HG03520 (cell line): ENCODE data around the gene SMIM24.

Experiments
- ATAC-seq: cut with Tn5 transposase; IDR thresholded peaks from one replicate; pipeline ENCODE4 v1.9.1; 2021; ENCODE audit warnings: mild to moderate bottlenecking, moderate library complexity; ENCODE audit not compliant: unreplicated experiment

SMIM24 gene

GRCh38 chr19:3499738-3500428 lies 19.6 kb upstream of the SMIM24 start:
- ATAC-seq: no peak

GRCh38 chr19:3497757-3498520 lies 17.6 kb upstream of the SMIM24 start:
- ATAC-seq: no peak

- no peak for ATAC-seq
Observed at GRCh38 chr19:3496392-3497273, 16.3 kb upstream of the SMIM24 start.

GRCh38 chr19:3494559-3494958 lies 14.2 kb upstream of the SMIM24 start:
- no peak for ATAC-seq

- no peak for ATAC-seq
Observed at GRCh38 chr19:3494051-3494450, 13.7 kb upstream of the SMIM24 start.

GRCh38 chr19:3493651-3494050 lies 13.3 kb upstream of the SMIM24 start:
- ATAC-seq: no peak

- no peak for ATAC-seq
Observed at GRCh38 chr19:3492919-3493318, 12.6 kb upstream of the SMIM24 start.

- ATAC-seq: no peak
Observed at GRCh38 chr19:3492131-3492839, 12.0 kb upstream of the SMIM24 start.

GRCh38 chr19:3491396-3492119 lies 11.2 kb upstream of the SMIM24 start:
- ATAC-seq: no peak

- ATAC-seq: no peak
Observed at GRCh38 chr19:3483226-3483628, 2.9 kb upstream of the SMIM24 start, which contains the start of gene SMIM44. Gene SMIM44, minus strand, starts transcription at chr19:3483441. Its CDS starts 38 bp downstream, at chr19:3483403.

GRCh38 chr19:3482507-3483225 lies 2.3 kb upstream of the SMIM24 start:
- no peak for ATAC-seq

- ATAC-seq: no peak
Observed at GRCh38 chr19:3481241-3482090, 1.1 kb upstream of the SMIM24 start.

- no peak for ATAC-seq
Observed at GRCh38 chr19:3479834-3480215, 500 bp downstream of the SMIM24 start.

GRCh38 chr19:3479177-3479833 lies 1.0 kb downstream of the SMIM24 start:
- no peak for ATAC-seq

GRCh38 chr19:3478409-3479176 lies 1.7 kb downstream of the SMIM24 start:
- ATAC-seq: no peak

- ATAC-seq: no peak
Observed at GRCh38 chr19:3477951-3478350, 2.4 kb downstream of the SMIM24 start.

GRCh38 chr19:3477506-3477905 lies 2.8 kb downstream of the SMIM24 start:
- ATAC-seq: no peak
